GM19238 (cell line): ENCODE measurements around the gene FRMD5.
A peak's percentile ranks its signal among the peaks of the same experiment; 100 is the strongest.
"Not testable (repeated sequence)": the region's sequence is repeated elsewhere in the genome, so short reads cannot be mapped to it uniquely, and the experiment has no call there.

Experiments
- DNase-seq: peaks from one replicate; pipeline ENCODE4 v3.0.0; 2011; ENCODE audit warnings: low spot score; ENCODE audit not compliant: insufficient read length

Gene FRMD5

DNA sequence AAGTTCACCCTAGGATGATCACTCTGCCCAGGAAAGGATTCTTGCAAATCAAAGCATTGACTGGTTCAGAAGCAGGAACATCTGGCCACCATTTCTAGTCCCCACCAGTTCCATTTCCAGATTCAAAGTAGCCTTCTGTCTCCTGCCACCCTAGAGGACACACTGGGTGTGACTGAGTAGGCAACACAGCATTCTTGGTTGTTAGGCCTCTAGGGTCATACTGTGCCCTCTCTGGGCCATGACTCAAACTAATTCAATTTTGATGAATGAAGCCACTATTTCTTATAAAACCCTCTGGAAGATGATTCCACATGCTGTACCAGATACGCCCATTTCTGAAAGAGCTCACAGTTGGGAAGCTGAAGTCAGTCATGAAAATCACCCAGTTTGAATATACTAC, 298.5 kb downstream of the FRMD5 start:
- no peak for DNase-seq

DNA sequence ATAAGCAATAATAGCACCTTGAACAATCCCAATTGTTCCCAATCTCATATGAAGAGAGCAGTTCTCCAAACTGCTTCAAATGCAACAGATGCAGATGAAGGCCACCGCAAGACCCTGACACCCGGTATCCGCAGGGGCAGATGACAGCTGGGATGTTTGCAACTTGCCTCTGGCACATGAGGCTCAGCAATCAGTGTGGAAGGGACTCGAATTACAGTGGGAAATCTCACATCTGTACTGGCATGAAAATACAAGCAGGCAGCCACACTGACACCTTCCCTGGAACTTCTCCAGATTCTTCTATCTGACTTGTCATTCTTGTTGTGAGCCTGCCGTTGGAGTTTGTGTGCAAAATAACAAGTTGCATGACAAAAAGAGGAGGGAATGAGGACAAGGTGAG, 299.5 kb downstream of the FRMD5 start:
- DNase-seq: no peak

DNA sequence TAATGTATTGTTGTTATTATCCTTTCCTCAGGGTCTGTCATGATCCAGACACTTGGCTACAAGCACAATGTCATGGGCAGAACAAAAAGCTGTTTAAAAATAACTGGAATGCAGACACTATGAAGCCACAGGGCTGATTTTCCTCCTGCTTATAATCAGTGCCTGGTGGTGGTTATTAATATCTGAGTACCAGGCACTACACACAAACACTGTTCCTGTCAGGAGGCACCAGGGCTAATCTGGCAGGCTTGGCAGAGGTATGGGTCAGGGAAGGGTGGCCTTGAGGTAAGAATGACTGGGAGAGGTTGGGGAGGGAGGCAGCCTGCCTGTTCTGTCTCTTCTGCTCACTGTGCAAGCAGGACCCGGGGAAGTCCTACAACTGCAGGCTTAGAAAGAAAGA, 301.1 kb downstream of the FRMD5 start:
- DNase-seq: no peak

DNA sequence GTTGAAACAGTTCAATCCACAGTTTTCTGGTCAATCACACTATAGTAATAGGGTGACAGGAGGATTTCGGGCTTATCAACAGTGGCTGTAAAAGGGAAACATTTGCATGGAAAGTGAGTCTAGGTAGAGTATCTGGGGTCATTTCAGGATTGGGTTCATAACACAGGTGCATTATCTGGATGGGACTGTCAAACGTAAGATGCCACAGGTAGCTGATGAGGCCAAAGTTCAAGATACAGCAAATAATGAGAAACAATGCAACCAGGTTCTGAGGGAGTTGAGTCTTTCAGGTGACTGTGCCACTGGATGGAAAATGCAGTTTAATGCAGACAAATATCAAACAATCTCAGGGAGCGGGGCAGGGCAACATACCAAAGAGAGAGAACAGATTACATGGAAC, 306.0 kb downstream of the FRMD5 start:
- DNase-seq: no peak

DNA sequence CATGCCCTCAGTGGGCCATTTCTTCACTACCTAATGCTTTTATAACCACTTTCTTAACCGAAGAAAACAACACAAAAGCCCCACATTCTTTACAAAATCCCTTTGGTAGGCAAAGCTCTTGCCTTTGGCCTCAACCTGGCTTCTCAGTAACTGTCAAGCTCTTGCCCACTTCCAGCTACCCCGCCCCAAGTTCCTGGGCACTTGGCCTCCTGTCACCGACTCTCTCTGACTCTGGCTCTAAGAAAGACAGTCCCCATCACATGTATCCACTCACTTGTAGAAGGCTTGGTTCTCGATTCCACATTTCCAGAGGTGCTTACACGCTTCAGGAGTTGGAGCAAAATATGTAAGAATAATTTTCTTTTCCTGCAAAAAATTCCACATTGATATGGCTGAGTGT, 307.2 kb downstream of the FRMD5 start:
- no peak for DNase-seq

DNA sequence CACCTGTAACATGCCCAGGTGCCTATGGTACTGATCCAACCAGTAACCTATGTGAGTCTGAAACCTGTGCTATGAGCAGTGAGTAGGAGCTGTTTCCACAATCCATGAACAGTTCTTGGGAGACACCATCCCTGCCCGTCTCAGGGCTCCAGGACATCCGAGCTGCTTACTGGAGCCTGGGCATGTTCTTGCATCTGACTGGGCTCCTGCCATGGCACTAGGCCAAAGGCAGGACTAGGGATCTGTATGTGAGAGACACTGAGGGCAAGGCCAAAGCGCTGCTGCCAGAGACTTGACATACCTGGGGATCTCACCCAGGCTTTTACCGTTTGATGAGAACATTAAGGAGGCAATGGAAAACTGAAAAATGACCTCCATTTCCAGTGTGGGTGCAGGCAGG, 308.5 kb downstream of the FRMD5 start:
- DNase-seq: no peak

DNA sequence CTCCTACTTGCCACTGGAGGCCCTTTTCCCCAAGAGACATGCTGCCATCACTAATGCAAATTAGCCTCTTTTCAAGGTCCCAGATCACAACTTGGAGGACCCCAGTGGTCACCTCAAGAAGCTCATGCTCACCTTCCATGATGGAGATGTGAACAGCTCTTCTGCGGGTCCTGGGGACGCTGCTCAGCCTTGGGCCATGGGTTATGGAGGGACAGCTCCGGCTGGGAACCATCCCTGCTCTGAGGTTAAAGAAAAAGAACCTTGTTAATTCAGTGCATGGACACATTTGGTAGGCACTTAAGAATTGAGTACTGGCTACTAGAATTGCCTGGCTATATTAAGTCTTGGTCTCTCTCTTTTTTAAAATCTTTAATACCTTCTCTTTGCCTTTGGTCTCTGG, 311.5 kb downstream of the FRMD5 start:
- no peak for DNase-seq

DNA sequence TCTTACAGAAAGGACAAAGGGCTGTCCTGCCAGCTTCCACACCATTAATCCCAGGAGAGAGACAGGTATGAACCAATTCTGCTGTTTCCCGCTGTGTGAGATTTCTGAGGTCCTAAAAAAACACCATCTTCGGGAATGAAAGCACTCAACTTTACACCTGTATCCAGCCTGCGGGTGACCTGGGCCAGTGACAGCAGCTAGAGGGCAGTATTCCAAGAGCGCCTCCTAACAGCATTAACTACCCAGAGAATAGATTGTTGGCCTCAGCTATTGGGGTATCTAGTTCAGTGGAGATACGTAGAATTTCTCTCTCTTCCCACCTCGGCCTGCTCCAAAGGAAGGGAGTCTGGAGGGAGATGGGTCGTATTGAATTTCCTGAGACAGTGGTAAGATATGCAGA, 313.1 kb downstream of the FRMD5 start:
- no peak for DNase-seq

DNA sequence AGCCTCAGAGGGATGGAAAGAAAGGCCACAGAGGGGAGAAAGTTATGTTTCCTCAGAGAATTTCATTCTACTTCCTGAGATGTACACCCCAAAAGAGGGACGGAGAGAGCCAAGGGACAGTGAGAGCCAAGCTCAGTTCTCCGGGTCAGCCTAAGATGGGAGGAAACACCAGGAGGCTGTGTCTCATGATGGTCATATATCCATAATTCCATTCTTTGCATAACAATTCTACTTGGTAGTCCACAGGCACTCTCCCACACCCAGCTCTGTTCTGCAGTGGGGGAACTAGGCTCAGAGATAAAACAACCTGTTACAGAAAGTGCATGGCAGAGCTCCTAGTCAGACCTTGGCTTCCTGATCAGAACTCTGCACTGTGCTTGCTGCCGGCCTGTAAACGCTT, 313.8 kb downstream of the FRMD5 start:
- no peak for DNase-seq

DNA sequence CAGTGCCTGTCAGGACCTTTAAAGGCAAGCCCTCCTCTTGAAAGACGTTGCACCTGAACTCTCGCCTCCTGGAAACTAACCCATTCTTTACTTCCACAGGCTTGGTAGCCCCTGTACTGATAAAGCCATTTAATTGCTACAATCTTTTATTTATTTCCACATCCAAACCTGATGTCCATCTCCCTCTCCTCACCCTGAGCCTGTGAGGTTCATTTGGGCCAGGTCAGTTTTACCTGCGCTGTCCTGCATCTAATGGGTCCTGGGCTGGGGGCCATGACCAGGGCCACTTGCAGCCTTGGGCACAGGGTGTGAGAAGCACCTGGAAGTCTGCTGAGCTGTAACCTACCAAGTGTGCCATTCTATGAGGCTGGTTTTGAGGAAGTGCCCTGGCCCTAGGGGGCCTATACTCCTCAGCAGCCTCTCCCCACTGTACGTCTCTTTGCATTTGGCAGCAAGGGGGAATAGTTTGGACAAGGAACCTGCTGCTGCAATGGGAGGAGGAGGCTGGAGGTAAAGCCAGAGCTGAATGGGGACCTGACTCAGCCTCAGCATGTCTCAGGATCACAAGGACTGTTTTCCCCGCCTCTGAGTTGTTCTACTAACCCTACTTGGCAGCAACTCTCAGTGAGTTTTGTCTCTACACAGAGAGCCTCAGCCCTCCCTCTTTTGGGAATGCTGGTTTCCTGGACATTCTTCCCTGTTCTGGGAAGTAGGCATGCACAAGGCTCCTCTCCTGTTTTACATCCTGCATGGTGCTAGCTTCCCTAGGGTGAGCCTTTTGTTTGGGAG, 314.5 kb downstream of the FRMD5 start:
- no peak for DNase-seq

DNA sequence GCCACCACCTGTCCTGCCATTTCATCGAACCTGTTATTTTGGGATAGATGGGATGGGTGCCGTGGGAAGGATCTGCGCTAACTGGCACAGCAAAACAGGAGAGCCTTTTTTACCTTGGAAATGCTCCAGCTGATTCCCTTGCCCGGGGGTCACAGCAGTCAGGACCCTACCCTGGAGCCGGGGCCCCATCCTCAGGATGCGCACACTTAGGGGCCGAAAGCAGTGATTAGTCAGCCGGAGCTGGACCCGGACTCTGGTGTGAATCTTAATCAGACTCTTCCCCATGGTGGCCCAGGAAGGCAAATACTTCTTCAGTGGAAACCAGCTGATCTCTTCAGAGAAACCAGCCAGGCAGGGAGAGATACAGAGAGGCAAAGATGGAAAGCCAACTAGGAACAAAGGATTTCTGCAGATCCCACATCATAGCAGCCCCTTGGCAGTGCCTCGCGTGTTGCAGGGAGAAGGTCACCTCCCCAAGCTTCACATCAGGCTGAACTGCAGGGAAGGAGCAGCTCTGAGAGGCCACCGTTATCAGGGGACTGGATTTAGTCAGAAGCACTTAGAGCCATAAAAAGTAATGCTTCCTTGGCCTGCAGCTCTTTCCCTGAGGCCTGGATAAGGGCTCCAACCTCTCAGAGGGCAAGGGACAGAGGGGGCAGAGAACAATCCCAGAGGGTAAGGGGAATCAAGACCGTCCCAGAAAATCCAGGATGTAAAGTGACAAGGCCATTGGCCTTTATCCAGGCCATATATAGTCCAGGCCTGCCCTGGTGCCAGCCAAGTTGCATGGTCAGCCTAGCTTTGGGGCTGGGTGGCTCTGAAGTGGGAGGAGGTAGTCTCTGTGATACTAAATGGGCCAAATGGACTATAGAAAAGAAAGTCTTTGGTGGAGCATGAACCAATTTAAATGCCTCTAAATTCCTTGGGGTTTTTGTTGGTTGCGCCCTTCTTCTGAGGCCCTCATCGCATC, 315.4 kb downstream of the FRMD5 start:
- DNase-seq: no peak

DNA sequence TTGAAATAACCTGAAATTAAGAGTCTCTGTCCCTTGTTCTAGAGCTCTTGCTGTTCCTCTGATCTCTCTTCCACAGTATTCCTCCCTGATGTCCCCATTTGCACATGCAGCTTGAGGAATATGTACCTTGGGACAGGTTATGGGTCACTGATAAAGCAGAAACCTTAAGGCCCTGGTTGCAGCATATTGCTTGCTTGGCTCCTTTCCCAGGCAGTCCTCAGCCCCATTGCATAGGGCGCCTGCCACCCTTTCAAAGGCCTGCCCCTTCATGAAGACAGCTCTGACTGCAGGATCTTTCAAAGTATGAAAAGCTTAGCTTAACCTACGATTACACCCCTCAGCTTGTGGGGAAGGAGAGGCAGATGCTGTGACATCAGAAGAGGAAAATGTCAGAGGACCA, 316.6 kb downstream of the FRMD5 start:
- no peak for DNase-seq

DNA sequence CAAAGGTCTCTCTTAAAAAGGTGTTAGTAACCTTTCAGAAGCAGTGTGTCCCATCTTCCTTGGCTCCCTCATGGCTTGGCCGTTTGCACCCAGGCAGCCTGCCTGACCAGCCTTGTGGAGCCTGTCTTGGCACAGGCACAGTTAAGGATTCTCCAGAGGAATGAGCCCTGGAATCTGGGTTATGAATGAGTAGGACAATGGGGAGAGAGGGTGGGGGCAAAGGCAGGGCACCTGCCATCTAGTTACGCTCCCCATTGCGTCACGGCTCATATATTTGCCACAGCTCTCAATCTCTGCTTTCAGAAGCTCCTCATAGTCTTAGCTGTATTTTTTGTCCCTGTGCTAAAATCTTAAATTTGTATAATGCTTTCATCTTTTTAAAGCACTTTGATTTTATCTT, 317.7 kb downstream of the FRMD5 start:
- DNase-seq: no peak

DNA sequence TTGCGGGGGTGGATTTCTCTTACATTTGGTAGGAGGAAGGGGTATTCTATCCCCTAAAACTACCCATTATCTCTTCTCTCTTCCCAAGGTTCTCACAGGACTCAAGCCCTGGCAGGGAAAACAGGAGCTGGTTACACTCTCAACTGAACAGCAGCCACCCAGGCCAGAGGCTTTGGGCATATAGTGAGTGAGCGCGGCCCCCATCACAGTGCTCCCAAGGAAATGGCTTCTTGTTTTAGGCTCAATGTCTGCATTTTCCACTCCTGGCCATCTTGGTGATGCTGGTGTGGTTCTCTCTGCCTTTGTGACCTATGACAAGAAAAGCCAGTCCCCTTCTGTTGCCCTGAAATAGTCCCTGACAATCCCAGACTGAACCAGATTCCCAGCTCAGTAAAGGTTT, 318.2 kb downstream of the FRMD5 start:
- DNase-seq: no peak

DNA sequence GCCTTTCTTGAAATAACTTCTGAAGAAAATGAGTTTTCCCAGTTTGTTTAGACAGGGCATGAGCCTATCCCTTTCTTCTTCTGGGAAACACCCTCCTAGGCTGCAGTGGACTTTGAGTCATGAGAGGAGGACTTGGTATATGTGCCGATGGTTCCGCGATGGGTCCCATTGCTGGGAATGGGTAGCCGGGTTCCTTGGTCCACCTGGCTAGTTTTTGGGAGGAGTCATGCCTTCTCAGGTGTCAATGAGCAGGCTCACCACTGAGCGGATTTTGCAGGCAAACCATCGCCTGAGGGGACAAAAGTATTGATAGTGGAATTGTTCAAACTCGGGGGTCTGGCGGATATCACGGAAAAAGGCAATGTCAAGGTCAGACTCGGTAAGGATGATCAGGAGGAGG, 321.4 kb downstream of the FRMD5 start:
- no peak for DNase-seq

DNA sequence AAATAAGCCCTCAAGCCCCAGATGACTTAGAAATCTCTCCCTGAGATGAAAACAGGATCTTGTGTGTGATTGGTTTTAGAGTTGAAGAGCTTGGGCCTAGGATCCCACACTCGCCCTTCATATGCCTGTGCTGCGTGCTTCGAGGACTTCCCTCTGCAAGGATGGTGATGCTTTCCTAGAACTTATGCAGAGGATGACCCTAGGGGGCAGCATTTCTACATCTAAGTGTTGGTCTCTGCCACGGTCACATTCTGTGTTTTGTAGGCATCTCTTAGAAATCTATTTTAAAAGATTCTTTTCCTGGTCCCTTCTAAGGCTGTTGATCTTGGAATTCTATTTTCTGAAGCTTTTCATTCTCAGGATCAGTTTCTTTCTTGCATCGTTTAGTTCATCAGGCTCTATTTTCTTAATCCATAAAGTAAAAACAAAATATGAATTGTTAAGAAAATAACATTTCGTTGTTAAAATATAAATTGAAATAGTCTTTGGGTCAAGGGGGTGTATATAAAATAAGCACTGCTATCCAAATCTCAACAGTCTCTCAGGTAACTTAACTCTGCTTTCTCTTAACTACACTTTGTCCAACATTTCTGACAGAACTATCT, 322.6 kb downstream of the FRMD5 start:
- DNase-seq: peak; percentile 17

DNA sequence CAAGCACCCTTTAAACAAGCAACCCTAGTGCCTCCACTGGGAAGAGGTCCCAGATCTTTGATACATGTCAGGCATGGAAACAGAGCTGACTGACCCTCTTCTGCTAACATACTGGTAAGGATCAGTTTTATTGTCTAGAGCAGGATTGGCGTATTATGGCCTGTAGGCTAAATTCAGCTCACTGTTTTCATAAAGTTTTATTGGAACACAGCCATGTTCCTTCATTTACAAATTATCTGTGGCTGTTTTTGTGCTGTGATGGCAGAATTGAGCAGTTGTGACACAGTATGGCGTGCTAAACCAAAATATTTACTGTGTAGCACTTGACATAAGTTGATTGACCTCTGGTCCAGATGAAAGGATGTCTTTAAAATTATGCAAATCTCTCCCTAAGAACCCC, 323.2 kb downstream of the FRMD5 start:
- no peak for DNase-seq

DNA sequence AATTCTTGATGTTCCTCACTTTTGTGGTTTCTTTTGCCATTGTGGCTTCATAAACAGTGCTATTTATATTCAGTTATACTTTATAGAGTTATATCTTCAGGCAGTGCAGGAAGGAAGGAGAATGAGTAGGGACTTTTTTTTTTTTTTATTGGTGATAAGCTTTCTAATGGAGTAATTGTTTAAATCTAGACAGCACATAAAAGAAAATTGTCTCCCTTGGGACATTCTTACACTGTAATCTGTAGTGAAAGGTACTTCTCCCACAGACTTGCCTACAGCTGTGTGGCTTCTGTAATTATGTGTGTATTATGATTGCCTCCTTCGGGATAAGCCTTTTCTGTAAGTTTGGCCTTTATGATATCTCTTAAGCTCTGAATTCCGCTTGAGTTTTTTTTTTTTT, 326.7 kb downstream of the FRMD5 start:
- DNase-seq: no peak

DNA sequence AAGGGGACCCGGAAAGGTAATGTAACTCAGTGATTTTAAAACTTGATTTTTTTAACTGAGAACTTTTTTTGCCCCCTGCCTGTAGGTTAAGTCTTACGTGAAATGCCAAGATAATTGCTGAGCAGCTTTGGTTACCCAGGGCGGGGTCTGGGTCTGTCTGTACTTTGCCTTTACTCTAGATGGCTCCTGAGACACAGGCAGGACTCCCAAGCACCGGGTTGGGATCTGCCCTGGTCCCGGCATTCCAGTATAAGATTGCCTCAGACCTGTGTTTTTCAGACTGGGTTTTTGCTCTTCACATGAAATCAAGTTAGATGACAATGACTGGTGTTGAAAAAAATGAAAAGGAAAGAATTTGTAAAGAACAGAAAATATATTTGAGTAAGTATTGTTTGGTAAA, 328.0 kb downstream of the FRMD5 start:
- no peak for DNase-seq

DNA sequence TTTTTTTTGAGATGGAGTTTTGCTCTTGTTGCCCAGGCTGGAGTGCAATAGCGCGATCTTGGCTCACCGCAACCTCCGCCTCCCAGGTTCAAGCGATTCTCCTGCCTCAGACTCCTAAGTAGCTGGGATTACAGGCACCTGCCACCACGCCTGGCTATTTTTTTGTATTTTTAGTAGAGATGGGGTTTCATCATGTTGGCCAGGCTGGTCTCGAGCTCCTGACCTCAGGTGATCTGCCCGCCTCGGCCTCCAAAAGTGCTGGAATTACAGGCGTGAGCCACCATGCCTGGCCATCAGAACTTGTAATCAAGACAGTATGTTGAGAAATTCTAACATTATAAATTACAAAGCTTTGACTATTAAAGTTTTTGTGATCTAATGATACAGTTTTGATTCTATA, 328.4 kb downstream of the FRMD5 start:
- DNase-seq: not testable (repeated sequence)

DNA sequence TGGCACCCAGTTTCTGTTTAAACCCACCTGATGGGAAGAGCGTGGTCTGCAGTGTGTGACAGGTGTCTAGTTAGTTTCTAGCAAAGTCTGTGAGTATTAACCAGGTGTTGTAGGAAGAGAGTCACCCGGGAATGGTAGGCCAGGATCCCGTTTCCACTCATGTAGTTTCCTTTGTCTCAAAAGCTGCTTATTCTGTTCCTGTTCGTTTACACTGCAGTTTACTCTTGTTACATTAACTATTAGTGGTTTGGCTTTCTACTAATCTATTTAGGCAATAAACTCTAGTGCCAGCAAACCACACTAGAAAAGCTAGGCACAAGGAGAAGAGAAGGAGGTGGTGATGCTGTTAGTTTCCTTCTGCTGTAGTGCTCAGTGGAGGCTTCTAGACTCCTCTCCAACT, 335.5 kb downstream of the FRMD5 start:
- DNase-seq: no peak

DNA sequence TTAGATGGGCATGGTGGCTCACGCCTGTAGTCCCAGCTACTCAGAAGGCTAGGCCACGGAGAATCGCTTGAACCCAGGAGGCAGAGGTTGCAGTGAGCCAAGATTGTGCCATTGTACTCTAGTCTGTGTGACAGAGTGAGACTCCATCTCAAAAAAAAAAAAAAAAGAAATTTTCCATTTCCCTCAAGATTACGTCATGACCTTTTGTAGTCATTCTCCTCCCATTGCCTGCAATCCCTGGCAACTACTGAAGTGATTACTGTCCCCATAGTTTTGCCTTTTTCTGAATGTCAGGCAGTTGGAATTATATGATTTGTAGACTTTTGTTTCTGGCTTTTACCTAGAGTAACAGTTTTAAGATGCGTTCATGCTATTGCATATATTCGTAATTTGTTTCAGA, 340.3 kb downstream of the FRMD5 start:
- DNase-seq: no peak
